Fibroblast of pulmonary artery (primary cell): Measurements from ENCODE around the gene SPEG.

Experiments
- DNase-seq: peaks from one replicate; pipeline ENCODE4 v3.0.0-alpha.2; 2010; ENCODE audit warnings: low read depth
- H3K4me3 ChIP-seq: replicated peaks from 2 replicates; pipeline ENCODE4 v1.5.1; 2011; ENCODE audit warnings: low read depth, mild to moderate bottlenecking, control low read depth, low read length, moderate library complexity
- TF ChIP-seq, protein P1 (sequence below): IDR thresholded peaks from 2 replicates; pipeline ENCODE4 v1.5.1; 2011; ENCODE audit warnings: mild to moderate bottlenecking, control low read depth, low read length, inconsistent platforms; ENCODE audit errors: missing control alignments

SPEG gene

GRCh38 chr2:219437690-219438206, 3.1 kb downstream of the SPEG start:
- H3K4me3 ChIP-seq, result no peak overlapping the region
- no peak for DNase-seq
- TF ChIP-seq, protein P1, sequence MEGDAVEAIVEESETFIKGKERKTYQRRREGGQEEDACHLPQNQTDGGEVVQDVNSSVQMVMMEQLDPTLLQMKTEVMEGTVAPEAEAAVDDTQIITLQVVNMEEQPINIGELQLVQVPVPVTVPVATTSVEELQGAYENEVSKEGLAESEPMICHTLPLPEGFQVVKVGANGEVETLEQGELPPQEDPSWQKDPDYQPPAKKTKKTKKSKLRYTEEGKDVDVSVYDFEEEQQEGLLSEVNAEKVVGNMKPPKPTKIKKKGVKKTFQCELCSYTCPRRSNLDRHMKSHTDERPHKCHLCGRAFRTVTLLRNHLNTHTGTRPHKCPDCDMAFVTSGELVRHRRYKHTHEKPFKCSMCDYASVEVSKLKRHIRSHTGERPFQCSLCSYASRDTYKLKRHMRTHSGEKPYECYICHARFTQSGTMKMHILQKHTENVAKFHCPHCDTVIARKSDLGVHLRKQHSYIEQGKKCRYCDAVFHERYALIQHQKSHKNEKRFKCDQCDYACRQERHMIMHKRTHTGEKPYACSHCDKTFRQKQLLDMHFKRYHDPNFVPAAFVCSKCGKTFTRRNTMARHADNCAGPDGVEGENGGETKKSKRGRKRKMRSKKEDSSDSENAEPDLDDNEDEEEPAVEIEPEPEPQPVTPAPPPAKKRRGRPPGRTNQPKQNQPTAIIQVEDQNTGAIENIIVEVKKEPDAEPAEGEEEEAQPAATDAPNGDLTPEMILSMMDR, result no peak

DNA sequence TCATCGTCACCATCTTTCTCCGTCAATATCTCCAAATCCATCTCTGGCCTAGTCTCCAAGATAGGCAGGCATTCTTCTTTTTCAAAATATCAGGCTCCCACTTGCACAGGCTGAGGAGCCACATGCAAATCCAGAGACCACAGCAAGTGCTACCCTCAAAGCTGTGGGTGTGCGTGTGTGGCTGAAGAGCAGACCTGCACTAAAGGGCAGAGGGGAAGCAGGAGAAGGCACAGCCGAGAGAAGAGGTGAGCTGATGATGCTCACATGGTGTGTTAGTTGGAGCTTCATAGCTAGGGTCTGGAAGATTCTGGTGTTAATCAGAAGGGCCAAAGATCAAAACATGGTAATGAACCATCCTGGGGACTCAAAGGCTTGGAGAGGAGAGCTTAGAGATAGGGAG, 3.8 kb downstream of the SPEG start:
- TF ChIP-seq, protein P1, result no peak
- no peak overlapping the region for H3K4me3 ChIP-seq
- DNase-seq, result no peak

- DNase-seq, result no peak
- TF ChIP-seq, protein P1, result no peak
- no peak overlapping the region for H3K4me3 ChIP-seq
Observed at GRCh38 chr2:219439506-219439905, 4.9 kb downstream of the SPEG start.

GRCh38 chr2:219440388-219441256, 6.0 kb downstream of the SPEG start:
- no peak for DNase-seq
- TF ChIP-seq, protein P1, result no peak
- no peak overlapping the region for H3K4me3 ChIP-seq

DNA sequence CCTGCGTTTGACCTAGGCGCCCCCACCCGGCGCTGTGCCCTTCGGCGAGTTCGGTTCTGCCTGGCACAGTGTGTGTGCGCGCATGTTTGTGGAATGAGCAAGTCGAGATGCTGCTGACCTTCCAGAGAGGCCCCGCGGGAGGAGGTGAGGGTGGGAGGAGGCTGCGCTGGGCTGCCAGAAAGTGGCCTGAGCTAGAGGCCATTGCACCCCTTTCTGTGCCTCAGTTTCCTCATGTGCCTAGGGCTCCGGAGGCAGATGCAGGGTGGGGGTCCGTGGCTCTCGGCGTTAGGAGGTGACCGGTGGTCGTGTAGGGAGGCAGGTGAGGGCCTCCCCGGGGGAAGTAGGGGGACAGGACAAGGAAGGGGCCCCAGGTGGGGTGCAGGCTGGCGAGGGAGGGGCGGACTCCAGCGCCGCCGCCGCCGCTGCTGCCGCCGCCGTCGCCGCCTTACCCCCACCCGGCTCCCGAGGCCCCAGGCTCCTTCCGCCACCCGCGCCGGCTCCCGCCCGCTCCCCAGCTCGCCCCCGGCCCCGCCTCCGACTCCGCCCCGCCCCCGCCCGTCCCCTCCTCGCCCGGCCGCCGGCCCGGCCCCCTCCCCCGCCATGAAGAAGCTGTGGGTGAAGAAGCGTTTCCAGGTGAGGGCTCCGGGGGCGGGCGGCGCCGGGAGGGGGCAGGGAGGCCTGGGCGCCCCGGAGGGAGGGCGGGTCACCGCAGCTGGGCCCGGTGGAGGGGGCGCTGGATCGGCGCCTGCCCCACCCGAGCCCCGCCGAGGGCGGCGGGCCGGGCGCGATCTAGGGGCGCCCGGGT, 7.0 kb downstream of the SPEG start:
- H3K4me3 ChIP-seq, result peak overlapping the region; percentile 55
- peak; percentile 46 for DNase-seq
- TF ChIP-seq, protein P1, result no peak

DNA sequence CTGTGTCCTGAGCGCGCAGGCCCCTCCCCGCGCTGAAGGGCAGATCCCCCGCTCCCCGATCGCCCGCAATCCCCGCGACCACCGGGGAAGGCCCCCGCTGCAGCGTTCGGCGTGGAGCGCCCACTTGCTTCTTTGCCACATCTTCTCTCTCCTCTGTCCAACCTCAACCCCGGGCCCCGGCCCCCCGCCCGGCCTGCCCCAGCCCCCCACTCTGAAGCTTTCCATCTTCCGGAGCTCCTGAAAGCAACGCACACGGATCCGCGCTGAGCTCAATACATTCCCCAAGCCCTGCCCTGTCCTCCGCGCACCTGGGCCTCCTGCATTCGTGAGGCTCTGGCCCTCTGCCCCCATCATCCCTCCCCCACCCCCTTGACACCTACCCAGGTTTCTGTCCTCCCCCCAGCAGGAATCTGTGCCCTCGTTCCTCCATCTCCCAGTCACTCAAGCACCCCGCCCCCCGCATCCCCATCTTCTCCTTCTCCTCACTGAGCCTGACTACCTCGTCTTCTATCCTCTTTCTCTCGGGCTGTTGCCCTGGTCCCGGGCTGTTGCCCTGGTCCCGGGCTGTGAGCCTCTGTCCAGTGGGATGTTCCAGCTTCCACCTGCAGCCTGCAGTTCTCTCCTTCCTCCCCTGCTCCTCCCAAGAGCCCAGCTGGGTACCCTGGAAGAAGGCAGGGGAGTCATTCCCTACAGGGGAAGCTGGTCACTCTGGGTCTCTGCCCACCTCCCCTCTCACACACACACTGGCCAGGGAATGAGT, 7.8 kb downstream of the SPEG start:
- no peak for DNase-seq
- TF ChIP-seq, protein P1, result no peak
- H3K4me3 ChIP-seq, result peak overlapping the region; percentile 55
